Keratinocyte (primary cell): Measurements from ENCODE around the gene ADSL. TPM values are rescaled to one million over a fixed set of nuclear protein-coding genes. Genes with fewer than 3 reads are reported as not detected.

Experiments
- DNase-seq: peaks from one replicate; pipeline ENCODE4 v3.0.0-alpha.2; 2011; ENCODE audit warnings: low read depth, missing footprints, low spot score
- FAIRE-seq: peaks from 2 replicates; lab custom pipeline; 2011; peaks lifted over from hg19 to GRCh38; lab: Jason Lieb, UNC
- H2AFZ ChIP-seq: 2 replicates; pipeline ENCODE4 v1.6.0; 2012; ENCODE audit warnings: low read length, control low read depth, inconsistent platforms; ENCODE audit not compliant: control insufficient read depth
- H3K27ac ChIP-seq: 2 replicates; pipeline ENCODE4 v1.5.1; 2011; ENCODE audit warnings: low read length; ENCODE audit not compliant: control insufficient read depth, insufficient read depth
- H3K27me3 ChIP-seq: 3 replicates; pipeline ENCODE4 v1.6.0; 2011; ENCODE audit warnings: low read length; ENCODE audit not compliant: control insufficient read depth, insufficient read depth; ENCODE audit errors: extremely low read depth
- H3K36me3 ChIP-seq, 2 experiments: 2 replicates in 1 of 2; 3 replicates in 1 of 2; pipeline ENCODE4 v1.5.1; 2011; ENCODE audit warnings: low read length in 2 of 2, mild to moderate bottlenecking in 1 of 2; ENCODE audit not compliant: control insufficient read depth in 2 of 2, insufficient read depth in 2 of 2; ENCODE audit errors: extremely low read depth in 1 of 2
- H3K4me1 ChIP-seq: 3 replicates; pipeline ENCODE4 v1.5.1; 2011; ENCODE audit warnings: low read length; ENCODE audit not compliant: control insufficient read depth, insufficient read depth; ENCODE audit errors: extremely low read depth
- H3K4me2 ChIP-seq: 3 replicates; pipeline ENCODE4 v1.6.0; 2011; ENCODE audit warnings: low read depth, low read length; ENCODE audit not compliant: control insufficient read depth, insufficient read depth; ENCODE audit errors: extremely low read depth
- H3K4me3 ChIP-seq, 3 experiments: fragments of 200-600 bp in 1 of 3; sonication (generic) in 1 of 3; 2 replicates in 2 of 3; 3 replicates in 1 of 3; pipeline ENCODE4 v1.5.1; 2011 to 2016; ENCODE audit warnings: low read length in 3 of 3, mild to moderate bottlenecking in 3 of 3, control low read depth in 2 of 3, inconsistent platforms in 1 of 3, low read depth in 1 of 3, mixed read lengths in 1 of 3, mixed run types in 1 of 3, moderate library complexity in 1 of 3; ENCODE audit not compliant: control insufficient read depth in 2 of 3, insufficient read depth in 2 of 3; ENCODE audit errors: extremely low read depth in 1 of 3
- H3K79me2 ChIP-seq: 2 replicates; pipeline ENCODE4 v1.6.0; 2012; ENCODE audit warnings: low read length; ENCODE audit not compliant: control insufficient read depth, insufficient read depth
- H3K9ac ChIP-seq: 3 replicates; pipeline ENCODE4 v1.6.0; 2011; ENCODE audit warnings: low read length; ENCODE audit not compliant: control insufficient read depth, insufficient read depth; ENCODE audit errors: extremely low read depth
- H3K9me1 ChIP-seq: 3 replicates; pipeline ENCODE4 v1.6.0; 2011; ENCODE audit warnings: low read length; ENCODE audit not compliant: control insufficient read depth, insufficient read depth; ENCODE audit errors: extremely low read depth
- H3K9me3 ChIP-seq: 2 replicates; pipeline ENCODE4 v1.5.1; 2012; ENCODE audit warnings: low read depth, low read length; ENCODE audit not compliant: control insufficient read depth
- H4K20me1 ChIP-seq: 3 replicates; pipeline ENCODE4 v1.6.0; 2011; ENCODE audit warnings: low read length; ENCODE audit not compliant: control insufficient read depth, insufficient read depth; ENCODE audit errors: extremely low read depth
- CTCF ChIP-seq, 3 experiments: IDR thresholded peaks in 1 of 3; conservative IDR thresholded peaks in 1 of 3; optimal IDR thresholded peaks in 1 of 3; 2 replicates in 2 of 3; 3 replicates in 1 of 3; pipeline versions ENCODE3 to v1.5.1; 2011; ENCODE audit warnings: low read length in 3 of 3, mild to moderate bottlenecking in 3 of 3, moderate library complexity in 2 of 3, control low read depth in 1 of 3, inconsistent platforms in 1 of 3; ENCODE audit not compliant: insufficient read depth in 2 of 3; ENCODE audit errors: extremely low read depth in 1 of 3
- EZH2 ChIP-seq: IDR thresholded peaks from one replicate; pipeline ENCODE4 v1.6.1; 2012; ENCODE audit warnings: inconsistent platforms, mild to moderate bottlenecking, low read length, moderate library complexity
- dilution Hi-C: fragments of 300-500 bp; cut with MboI; formaldehyde crosslinking; loops from one replicate; pipeline ENCODE4 v1.7.0; 2020; ENCODE audit warnings: low sequenced_read_pairs; ENCODE audit not compliant: extremely low pct_ligation_motif_present
- polyA plus RNA-seq, 5 experiments: library from polyadenylated mRNA; depleted of rRNA in 3 of 5; stranded (reverse) in 3 of 5; stranded (forward) in 1 of 5; unstranded in 1 of 5; fragments of >200 nt; gene quantifications; 1 replicate in 1 of 5; 2 replicates in 3 of 5; 3 replicates in 1 of 5; pipeline versions ENCODE4 v1.2.1 to v1.2.3, GENCODE V29; 2011 to 2012; ENCODE audit warnings: missing spikeins in 2 of 5, low read depth in 1 of 5, low replicate concordance in 1 of 5

Gene ADSL
- polyA plus RNA-seq, 1 donor (not counting 4 experiments of a cell fraction or from before 2014, with no cell fraction given) = 96.1 TPM

- Histone ChIP-seq H3K9me3 (no peaks in the 10 kb centered on the region), H3K9ac (no peak overlapping the region), H3K4me3 (no peak overlapping the region), H3K9me1 (no peaks in the 10 kb centered on the region), H3K36me3 (peaks cover 10 to 12% of the 10 kb centered on the region in 2 experiments), H3K4me2 (no peak overlapping the region), H3K79me2 (no peaks in the 10 kb centered on the region), H3K27ac (no peak overlapping the region), H2AFZ (no peak overlapping the region), H4K20me1 (no peaks in the 10 kb centered on the region), H3K4me1 (no peaks in the 10 kb centered on the region), H3K27me3 (no peaks in the 10 kb centered on the region)
- no peak for FAIRE-seq
- dilution Hi-C loops = no loop called here
- TF ChIP-seq CTCF (optimal IDR thresholded peaks at IDR 0.05 in 1 of 3, IDR thresholded peaks at IDR 0.05 in 1 of 3, conservative IDR thresholded peaks at IDR 0.05 in 1 of 3; ENCODE audit: extremely low read depth in 1 of 3, insufficient read depth in 2 of 3, low read length in 3 of 3) = no peak
- no peak for DNase-seq
These were observed 40.7 kb upstream of the ADSL start for GRCh38 chr22:40305625-40306024.

- Histone ChIP-seq H3K27ac (no peak overlapping the region), H3K9ac (no peak overlapping the region), H3K79me2 (no peaks in the 10 kb centered on the region), H3K36me3 (peaks cover 12 to 14% of the 10 kb centered on the region in 2 experiments), H3K27me3 (no peaks in the 10 kb centered on the region), H3K9me3 (no peaks in the 10 kb centered on the region), H2AFZ (no peak overlapping the region), H3K4me2 (no peak overlapping the region), H3K4me3 (no peak overlapping the region), H4K20me1 (no peaks in the 10 kb centered on the region), H3K9me1 (no peaks in the 10 kb centered on the region), H3K4me1 (no peaks in the 10 kb centered on the region)
- FAIRE-seq (no peak), DNase-seq (no peak)
- TF ChIP-seq CTCF (optimal IDR thresholded peaks at IDR 0.05 in 1 of 3, IDR thresholded peaks at IDR 0.05 in 1 of 3, conservative IDR thresholded peaks at IDR 0.05 in 1 of 3; ENCODE audit: extremely low read depth in 1 of 3, insufficient read depth in 2 of 3, low read length in 3 of 3) (no peak), EZH2 (no peak)
- dilution Hi-C loops = no loop called here
These were observed 37.2 kb upstream of the ADSL start for GRCh38 chr22:40308999-40309573.
